ENCODE results near the gene CSDE1.

CSDE1 gene

DNA sequence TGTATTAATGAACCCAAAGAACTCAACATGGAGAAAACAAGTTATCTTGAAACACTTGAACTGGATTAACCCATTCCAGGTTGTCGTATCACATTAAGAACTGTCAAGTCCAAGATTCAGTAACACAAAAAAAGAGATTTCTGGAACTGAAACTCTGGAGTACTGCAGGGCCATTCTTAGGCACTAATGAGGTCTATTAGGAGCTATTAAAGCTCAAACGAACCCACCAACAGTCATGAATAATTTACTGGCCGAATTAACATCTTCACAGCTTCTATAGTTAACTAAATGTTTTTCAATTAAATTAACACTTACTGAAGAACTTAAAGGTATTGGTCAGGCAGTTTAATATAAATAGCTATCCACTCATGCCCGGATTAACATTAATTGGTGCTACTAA, 4.6 kb downstream of the CSDE1 start:
- FAIRE-seq = no peak

DNA sequence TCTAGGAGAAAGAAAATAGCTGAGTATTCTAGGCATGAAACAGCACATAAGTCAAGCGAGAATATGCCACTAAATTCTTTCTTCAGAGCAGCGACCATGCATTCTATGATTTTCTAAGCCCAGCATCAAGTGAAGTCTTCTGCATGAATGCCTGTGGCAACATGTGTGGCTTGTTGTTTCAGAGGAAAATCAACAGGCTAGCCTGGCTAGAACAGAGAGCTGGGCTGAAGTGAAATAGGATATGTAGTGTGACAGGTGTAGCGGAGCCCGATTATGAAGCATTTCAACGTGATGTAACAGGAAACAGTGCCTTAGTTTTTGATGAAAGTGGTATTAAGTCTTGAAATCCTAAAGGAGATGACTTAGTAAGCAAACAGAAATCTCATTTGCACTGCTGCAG, 7.0 kb downstream of the CSDE1 start:
- no peak for DNase-seq (ENCODE audit: extremely low spot score, insufficient read length, low read depth)
- no peak for FAIRE-seq

More for the DNA sequence above, 4.6 kb downstream of the CSDE1 start:
- no peak for DNase-seq (ENCODE audit: extremely low spot score, insufficient read length, low read depth)

DNA sequence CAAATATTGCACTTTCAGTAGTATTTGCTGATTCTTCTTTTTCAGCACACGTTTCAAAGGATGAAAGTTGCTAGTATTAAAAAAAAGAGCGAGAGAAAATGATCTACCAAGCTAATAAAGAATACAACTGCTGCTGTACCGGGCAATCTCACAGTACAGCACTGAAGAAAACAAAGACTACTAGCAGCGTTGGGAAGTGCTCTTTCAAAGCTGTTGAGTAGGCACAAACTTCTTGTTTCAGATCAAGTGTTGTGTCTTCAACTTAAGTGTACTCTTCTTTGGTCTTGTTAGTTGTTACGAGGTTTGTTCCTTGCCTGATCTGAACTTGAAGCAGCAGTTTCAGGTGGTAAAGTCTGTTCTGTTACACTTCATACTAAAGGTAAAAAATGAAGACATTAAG, 7.9 kb downstream of the CSDE1 start:
- FAIRE-seq (no peak), DNase-seq (ENCODE audit: extremely low spot score, insufficient read length, low read depth) (no peak)

DNA sequence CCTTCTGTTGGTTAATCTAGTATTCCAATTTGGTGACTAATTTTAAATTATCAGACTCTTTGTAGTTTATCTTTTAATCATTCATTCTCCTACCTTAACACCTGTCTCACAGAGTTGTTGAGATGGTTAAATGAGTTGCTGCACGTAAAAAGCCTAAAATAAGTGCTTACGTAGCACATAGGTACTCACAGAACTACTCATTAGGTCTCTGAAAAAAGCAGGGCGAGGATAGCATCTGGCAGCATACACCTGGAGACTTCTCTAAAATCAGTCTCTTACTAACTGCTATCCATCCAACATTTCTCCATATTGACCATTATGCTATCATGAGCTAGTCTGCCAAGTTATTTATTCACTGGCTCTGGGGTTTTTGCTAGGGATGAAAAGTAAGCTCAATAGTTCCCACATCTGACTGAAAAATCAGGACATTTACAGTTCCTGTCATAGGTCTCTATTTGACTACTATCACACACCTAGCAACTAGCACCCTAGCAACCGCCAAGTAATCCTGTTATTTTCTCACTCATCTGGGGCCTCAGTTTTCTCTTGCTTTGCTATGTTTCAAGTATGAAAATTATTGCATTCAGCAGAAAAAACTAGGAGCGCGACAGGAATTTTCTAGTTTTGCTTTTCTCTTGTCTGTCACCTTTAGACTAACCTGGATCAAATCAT, 11.2 kb downstream of the CSDE1 start:
- no peak for FAIRE-seq

DNA sequence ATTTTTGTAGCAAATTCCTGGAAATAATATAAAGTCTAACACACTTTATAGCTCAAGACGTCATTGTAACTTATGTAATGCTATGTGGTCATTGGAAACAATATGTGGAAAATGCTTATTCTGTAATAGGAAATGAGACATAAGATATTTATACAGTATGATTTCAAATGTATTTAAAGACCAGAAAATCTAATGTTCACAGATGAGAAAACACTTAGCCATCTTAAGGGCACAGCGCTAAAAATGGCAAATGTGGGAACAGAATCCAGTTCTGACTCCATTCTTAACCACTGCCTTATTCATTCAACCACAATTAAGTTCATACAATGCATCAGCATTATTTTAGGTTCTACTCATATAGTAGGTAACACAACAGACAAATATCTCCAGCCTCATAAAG, 12.5 kb downstream of the CSDE1 start:
- DNase-seq (ENCODE audit: extremely low spot score, insufficient read length, low read depth) = no peak
- no peak for FAIRE-seq

More for the DNA sequence above, 11.2 kb downstream of the CSDE1 start:
- no peak for DNase-seq (ENCODE audit: extremely low spot score, insufficient read length, low read depth)

DNA sequence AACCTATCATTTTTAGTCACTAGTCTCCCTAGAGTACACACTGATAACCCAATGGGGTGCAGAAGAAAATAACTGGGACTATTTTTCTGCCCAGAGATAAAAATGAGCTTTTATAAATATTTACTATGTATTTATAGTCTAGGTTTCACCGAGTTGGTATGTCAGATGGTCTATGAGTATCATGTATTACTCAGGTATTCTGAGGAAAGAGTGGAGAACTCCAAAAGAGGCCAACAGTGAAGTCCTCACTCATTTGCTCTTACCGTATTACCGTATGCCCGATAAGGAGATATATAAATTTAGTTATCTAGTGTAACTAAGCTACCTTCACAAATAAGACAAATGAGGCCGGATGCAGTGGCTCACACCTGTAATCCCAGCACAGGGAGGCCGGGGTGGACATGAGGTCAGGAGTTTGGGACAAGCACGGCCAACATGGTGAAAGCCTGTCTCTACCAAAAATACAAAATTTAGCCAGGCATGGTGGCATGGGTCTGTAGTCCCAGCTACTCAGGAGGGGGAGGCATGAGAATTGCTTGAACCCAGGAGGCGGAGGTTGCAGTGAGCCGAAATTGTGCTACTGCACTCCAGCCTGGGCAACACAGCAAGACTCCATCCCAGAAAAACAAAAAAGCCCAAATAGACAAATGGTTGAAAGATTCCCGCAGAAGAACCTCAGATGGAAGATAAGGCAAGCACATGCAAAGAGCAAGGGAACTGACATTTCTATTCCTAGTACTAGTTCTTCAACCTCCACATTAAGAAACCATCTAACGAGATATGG, 15.6 kb downstream of the CSDE1 start:
- FAIRE-seq = no peak
- DNase-seq (ENCODE audit: extremely low spot score, insufficient read length, low read depth) = no peak

DNA sequence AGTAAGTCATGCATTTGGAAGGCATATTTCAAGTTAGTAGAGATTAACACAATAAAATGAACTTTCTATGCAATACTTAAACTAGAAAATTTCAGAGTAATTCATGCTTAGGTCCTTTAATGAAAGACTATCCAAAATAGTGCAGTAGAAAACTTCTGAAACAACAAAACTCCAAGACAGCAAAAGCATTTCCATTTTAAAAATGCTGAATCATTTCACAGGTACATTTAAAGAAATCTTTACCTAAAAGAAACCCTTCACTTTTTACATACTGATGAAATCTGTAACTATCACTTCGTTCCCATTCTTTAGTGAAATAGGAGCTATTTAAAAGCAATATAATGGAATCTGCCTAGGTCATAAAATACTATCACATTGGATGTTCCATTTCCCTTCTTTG, 17.5 kb downstream of the CSDE1 start:
- DNase-seq (ENCODE audit: extremely low spot score, insufficient read length, low read depth) (no peak), FAIRE-seq (no peak)

DNA sequence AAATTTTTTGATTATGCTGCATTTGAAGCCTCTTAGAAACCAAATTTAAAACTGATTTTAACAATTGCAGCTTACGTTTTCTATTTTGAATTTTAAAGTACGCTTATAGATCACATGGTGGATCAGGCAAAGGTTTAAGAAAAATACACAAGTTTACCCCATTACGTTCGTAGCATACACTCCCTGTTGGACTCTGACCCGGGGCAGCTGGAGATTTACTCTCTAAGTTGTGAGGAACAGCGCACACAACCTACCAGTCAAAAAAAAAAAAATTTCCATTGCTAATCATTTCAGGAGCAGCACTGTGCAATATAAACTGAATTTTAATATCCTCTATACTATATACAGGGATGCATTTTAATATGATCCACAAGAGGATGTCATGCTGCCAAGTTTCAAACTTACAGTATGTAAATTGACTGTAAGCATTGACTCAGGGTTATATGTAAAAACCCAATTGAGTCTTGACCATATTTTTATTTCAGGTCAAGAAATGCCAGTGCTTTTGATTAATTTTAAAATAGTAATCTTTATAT, 20.4 kb downstream of the CSDE1 start:
- no peak for FAIRE-seq
- DNase-seq (ENCODE audit: extremely low spot score, insufficient read length, low read depth) = no peak

DNA sequence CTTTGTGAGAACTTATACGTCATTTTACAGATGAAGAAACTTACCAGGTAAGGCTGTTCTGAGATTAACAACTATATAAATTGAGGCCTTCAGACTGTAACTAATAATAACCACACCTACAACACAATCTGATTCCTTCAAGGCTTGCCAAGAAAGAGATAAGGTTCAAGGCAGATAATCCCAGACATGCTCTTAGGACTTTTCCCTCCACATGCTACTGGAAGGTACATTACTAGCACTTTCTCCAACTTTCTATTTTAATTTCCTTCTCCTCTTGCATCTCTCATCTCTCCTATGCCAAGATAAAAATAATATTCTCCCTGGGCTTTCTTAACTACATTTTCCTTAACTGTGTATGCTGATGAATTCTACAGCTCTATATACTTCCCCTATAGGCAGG, 22.3 kb downstream of the CSDE1 start:
- FAIRE-seq (no peak), DNase-seq (ENCODE audit: extremely low spot score, insufficient read length, low read depth) (no peak)

DNA sequence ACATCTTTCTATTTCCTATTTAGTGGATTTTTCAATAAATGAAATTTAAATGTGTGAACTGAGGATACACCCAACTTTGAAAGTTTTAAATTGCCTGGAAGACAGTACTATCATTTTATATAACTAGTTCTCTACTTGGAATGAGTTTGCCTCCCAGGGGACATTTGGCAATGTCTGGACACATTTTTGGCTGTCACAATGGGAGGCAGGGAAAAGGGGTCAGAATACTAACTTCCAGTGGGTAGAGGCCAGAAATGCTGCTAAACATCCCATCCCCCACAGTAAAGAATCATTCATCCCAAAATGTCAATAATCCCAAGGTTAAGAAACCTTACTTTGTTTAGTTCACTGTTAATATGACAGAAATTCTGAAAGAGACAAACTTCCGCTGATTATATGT, 28.0 kb downstream of the CSDE1 start:
- no peak for DNase-seq (ENCODE audit: extremely low spot score, insufficient read length, low read depth)
- no peak for FAIRE-seq

DNA sequence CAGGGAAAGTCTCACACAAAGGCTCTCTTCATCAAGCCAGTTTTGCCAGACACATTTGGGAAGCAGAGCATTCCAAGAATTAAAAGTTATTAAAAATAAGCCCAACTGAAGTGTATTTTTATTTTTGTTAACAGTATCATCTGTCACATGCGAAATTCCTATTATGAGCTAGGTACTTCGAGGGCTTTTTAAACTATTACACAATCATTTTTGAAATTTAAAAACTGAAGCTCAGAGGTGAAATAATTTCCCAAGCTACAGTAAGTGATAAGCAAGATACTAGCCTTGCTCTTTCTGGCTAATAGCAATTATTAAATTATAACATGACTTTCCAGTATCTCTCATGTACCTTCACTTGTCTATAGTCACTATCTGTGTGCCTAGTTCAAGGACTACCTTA, 29.2 kb downstream of the CSDE1 start:
- FAIRE-seq = no peak
- DNase-seq (ENCODE audit: extremely low spot score, insufficient read length, low read depth) = no peak

DNA sequence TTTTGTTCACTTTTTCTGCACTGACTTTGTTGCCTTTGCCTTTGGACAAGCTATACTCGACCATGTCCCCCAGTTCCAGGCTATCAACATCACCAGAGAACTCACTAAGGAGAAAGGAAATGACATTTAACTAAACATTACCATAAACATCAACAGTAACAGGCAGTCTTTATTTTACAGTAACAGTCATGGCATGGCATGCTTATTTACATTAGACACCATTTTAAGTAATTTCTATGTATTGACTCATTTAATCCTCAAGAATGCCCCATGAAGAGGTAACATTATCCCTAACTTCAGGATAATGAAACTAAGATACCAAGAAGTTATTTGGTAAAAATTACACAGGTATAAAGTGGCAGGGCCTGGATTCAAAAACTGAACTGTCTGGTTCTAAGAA, 32.6 kb downstream of the CSDE1 start:
- FAIRE-seq (no peak), DNase-seq (ENCODE audit: extremely low spot score, insufficient read length, low read depth) (no peak)

DNA sequence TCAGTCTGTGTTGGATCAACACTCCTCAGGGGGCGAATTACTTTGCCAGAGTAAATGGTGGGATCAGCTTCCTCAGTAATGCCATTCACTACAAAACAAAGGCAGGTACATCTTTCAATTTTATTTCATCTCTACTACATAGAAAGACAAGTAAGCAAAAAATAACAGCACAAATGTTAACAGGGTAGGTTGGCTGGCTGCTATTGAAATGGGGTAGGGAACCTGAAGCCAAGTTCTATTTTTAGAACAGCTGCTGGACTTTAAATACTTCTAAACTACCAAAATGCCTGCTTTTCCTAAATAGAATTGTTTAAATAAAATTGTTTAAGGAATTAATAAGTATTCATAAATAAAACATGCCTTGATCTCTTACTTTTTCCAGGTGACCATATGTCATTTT, 33.9 kb downstream of the CSDE1 start:
- FAIRE-seq = no peak

DNA sequence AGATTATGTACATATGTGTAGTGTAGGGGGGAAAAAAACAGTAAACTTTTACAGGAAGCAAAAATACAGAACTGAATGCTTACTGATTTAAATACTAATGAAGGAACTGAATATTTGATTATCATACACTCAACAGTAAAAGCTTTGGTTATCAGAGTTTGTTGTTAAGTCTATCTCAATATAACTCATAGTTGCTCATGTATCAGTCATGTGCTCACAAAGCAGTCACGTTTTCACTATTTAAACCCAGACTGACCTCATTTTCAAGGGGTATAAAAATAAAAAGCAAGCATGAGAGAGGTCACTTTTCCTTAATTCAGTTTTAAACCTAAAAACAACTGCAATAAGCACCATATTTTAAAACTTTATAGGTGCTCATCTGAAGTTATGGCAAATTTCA, 34.3 kb downstream of the CSDE1 start:
- no peak for FAIRE-seq

More for the DNA sequence above, 33.9 kb downstream of the CSDE1 start:
- no peak for DNase-seq (ENCODE audit: extremely low spot score, insufficient read length, low read depth)

DNA sequence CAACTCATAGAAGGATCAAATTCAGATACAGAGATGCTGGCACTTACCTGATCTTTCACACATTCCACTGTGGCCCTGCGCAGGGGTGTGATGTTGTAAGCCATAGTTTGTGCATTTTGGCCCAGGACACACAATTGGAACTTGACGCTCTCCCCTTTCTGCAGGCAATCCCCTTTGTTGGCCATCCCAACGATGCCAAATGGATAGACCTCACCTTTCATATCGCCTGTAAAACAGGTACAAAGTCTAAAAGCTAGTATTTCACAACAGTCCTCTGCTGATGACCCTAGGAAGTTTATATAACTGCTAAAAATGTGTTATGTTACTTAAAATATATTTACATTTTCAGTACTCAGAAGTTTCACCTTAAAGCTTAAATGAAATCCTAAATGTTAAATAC, 37.3 kb downstream of the CSDE1 start:
- no peak for DNase-seq (ENCODE audit: extremely low spot score, insufficient read length, low read depth)
- FAIRE-seq = no peak

More for the DNA sequence above, 34.3 kb downstream of the CSDE1 start:
- no peak for DNase-seq (ENCODE audit: extremely low spot score, insufficient read length, low read depth)

DNA sequence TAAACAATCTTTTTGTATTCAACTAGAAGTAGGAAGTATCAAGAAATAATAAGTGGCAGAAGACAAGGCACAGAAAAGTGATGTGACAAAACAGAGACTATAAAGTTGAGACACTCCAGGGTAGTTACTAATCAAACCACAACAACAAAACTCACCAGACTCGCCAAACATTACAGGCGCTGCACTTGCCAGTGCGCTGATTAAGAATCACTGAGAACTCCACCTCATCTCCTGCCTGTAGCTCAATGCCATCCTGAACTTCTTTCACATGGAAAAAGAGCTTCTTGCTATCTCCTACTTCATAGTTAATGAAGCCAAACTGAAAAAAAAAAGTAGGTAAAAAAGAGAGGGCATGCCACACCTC, 38.4 kb downstream of the CSDE1 start:
- DNase-seq (ENCODE audit: extremely low spot score, insufficient read length, low read depth) (no peak), FAIRE-seq (no peak)

DNA sequence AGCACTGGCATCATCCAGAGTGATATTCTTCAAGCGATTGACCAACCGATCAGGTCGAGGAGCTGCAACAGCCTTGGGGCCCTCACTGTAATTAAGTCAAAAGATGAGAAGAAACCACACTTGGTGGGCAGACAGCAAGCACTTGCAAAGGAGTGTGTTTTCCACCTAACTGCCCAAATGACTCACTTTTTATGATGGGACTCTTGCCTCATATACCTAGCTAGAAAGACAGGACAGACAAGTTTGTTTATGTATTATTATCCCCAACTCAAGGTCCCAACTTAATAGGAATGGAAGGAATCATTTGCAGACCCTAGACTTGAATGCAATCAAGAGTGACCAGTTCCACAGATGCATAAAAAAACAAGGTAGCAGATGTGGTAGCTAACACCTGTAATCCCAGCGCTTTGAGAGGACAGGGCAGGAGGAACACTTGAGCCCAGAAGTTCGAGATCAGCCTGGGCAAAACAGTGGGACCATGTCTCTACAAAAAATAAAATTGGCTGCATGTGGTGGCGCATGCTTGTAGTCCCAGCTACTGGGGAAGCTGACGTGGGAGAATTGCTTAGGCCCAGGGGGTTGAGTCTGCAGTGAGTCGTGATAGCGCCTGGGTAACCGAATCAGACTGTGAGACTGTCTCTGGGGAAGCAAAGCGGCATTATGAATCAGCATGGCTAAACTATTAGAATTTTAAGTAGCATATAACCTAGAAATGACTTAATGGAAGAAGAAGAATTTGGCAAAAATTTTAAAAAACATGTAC, 38.9 kb downstream of the CSDE1 start:
- DNase-seq (ENCODE audit: extremely low spot score, insufficient read length, low read depth) (no peak), FAIRE-seq (no peak)

DNA sequence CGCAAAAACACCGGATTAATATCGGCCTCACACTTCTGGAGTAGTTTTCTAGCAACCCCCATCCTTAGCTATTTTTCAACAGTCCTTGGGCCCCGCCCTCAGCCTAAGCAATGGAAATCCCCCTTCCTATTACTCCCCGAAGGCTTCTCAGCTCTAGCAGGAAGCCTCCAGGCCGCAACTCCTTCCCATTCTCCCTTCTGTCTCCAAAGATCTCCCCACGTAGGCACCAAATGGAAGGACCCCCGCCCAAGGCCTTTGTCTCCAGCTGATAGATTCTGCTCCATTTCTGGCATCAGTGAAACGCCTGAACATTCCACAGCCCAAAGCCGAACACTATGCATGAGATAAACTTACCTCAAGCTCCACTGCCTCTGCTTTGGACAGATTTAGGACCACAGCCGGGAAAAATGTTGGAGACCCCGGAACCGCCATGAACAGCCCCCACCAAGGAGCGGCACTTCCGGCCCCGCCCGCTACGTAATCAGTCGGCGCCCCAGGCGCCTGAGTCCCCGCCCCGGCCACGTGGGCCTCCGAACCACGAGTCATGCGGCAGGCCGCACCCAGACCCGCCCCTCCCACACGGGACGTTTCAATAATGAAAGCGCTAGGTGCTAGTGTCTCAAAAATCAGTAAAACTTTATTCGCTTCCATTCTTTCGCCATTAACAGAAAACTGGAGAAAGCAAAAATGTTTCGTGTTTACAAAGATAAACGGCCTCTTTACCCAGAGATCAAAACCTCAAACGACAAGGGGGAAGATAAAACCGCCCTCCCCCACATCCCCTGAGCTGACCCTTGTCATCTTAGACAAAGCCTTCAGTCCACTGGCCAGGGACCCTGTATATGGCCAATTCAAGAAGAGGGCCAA, 41.2 kb downstream of the CSDE1 start, which contains the start of gene NRAS:
Gene NRAS (minus strand): TSS at position 468 of the 867 bp plus-strand sequence. CDS start 611 bp downstream, outside the sequence.
- DNase-seq (ENCODE audit: extremely low spot score, insufficient read length, low read depth) (peak; percentile 84), FAIRE-seq (peak; percentile 80)

DNA sequence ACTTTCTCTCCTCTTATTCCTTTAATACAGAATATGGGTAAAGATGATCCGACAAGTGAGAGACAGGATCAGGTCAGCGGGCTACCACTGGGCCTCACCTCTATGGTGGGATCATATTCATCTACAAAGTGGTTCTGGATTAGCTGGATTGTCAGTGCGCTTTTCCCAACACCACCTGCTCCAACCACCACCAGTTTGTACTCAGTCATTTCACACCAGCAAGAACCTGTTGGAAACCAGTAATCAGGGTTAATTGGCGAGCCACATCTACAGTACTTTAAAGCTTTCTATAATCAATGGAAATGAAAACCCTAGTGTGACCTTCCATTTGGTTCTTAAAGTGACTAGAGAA, 41.9 kb downstream of the CSDE1 start:
- no peak for DNase-seq (ENCODE audit: extremely low spot score, insufficient read length, low read depth)
- FAIRE-seq = no peak

DNA sequence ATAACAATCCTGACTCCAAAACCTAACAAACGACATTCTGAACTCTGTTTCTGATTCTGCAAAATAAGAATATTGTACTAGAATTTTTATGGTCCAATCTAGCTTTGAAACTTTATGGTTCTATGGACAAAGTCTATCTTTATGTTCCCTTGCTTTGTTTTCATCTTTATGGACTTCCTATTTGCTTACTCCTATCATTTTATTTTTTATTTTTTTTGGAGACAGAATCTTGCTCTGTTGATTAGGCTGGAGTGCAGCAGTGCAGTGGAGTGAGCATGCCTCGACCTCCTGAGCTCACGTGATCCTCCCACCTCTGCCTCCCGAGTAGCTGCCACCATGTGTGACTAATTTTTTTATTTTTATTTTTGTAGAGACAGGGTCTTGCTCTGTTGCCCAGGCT, 44.8 kb downstream of the CSDE1 start:
- no peak for DNase-seq (ENCODE audit: extremely low spot score, insufficient read length, low read depth)
- no peak for FAIRE-seq

All from GM18507 (cell line).